ENCODE data around the gene TSKS.

The TSKS gene

DNA sequence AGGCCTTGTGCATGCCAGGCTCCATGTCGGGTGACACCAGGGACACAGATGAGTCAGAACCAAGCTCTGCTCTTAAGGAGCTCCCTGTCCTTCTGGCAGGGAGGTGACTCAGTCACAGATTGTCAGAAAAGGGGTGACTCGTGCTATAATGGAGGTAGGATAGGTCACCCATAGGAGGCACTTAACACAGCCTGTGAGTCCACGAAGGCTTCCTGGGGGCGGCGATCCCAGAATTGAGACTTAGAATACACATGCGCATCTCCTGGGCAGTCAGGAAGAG lies 30.4 kb upstream of the TSKS start:
- DNase-seq: no peak

DNA sequence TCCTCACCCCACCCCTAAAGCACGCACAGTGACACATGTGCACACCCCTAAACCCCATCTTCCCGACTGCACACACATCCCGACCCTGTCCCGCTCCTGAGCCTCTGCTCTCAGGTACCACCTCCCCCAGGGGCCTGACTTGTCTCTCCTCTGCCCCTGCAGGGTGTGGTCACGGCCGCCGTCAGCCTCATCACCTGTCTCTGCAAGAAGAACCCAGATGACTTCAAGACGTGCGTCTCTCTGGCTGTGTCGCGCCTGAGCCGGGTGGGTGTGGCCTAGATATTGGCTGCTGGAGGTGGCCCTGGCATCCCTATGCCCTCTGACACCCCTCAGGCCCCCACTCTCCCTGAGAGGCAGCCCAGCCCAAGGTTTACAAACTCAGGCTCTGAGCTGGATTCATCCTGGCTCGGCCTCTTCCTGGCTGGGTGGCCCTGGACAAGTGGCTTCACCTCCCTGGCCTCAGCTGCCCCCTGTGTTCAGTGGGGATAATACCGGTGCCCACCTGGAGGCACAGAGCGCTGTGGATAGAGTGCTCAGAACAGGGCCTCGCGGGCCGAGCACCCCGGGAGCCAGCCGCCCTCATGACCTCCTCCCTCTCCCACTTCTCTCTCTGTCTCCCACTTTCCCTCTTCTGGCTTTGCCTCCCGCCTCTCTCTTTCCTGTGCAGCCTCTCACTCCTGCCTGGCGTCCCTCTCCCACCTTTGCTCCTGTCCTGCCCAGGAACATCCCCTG lies 29.9 kb upstream of the TSKS start:
- DNase-seq: no peak

DNA sequence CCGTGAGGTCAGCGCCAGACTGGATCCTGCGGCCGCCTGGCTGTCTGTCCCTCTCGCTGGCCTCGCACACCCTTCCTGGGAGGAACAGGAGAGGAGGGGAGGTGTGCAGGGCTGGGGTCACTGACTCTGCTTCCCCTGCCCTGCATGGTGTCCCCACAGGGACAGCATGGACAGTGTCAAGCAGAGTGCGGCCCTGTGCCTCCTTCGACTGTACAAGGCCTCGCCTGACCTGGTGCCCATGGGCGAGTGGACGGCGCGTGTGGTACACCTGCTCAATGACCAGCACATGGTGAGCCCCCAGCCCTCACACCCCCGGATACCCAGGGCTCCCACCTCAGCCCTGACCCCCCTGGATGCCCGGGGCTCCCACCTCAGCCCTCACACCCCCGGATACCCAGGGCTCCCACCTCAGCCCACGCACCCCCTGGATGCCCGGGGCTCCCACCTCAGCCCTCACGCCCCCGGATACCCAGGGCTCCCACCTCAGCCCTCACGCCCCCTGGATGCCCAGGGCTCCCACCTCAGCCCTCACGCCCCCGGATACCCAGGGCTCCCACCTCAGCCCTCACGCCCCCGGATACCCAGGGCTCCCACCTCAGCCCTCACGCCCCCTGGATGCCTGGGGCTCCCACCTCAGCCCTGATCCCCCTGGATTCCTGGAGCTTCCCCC lies 28.8 kb upstream of the TSKS start:
- no peak for DNase-seq

DNA sequence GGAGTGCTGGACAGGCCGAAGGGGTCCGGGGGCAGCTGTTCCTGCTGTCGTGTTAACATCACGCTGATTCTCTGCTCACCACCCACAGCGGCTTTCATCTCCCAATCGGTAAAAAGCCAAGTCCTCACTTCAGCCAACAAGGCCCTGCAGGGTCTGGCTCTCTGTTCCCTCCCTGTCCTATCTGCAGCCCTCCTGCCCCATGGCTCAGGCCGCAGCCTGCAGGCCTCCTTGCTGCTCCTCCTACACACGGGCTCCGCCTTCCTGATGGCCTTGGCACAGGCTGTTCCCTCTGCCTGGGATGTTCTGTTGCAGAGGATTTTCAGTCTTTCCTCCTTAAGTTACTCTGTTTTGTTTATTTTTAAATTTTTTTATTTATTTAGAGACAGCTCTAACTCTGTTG lies 27.8 kb upstream of the TSKS start:
- peak in 7 of 58 donors; percentile 6 to 51 (median 14) for DNase-seq

DNA sequence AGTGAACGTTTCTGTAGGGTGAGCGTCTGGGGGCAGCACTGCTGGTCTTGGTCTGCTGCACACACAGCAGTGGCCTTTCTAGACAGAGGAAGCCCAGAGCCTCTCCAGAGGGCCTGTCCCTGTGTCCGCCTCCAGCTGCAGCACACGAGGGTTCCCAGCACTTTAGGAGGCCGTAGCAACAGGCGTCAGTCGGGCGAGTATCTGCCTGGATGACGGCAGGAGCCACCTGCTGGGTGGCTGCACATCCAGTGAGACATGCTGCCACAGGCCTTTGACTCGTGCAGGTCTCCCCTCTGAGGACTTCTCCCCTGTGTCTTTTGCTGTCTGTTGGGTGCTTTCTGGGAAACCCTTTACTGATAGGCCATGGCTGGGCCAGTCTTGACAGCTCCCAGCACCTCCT lies 25.8 kb upstream of the TSKS start:
- no peak for DNase-seq

DNA sequence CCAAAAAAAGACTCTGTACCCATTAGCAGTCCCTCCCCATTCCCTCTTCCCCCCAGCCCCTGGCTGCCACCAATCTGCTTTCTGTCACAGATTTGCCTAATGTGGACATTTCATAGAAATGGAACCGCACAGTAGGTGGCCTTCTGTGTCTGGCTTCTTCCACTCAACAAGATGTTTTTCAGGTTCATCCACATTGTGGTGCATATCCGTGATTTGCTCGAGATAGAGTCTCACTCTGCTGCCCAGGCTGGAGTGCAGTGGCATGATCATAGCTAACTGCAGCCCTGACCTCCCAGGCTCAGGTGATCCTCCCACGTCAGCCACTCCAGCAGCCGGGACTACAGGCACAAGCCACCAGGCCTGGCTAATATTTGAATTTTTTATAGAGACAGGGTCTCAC lies 24.6 kb upstream of the TSKS start:
- DNase-seq: no peak

DNA sequence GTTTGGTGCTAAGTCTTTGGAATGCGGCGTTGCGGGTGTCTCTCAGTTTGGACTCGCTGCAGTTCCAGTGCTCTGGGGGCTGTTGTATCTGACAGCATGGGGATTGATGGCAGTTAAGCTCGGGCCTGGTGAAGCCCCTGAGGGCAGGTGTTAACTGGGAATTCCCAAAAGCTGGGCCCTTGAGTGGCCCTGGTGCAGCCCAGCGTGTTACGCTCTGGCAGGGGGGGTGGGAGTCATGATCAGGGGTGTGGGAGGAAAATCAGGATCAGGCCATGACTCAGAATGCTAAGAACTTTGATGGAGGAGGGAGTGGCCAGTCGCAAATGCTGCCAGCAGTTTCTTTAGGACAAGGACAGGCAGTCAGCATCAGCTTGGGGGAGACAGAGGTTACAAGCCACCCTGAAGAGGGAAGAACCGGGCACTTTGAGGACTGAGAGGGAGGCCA lies 23.3 kb upstream of the TSKS start:
- DNase-seq: no peak

DNA sequence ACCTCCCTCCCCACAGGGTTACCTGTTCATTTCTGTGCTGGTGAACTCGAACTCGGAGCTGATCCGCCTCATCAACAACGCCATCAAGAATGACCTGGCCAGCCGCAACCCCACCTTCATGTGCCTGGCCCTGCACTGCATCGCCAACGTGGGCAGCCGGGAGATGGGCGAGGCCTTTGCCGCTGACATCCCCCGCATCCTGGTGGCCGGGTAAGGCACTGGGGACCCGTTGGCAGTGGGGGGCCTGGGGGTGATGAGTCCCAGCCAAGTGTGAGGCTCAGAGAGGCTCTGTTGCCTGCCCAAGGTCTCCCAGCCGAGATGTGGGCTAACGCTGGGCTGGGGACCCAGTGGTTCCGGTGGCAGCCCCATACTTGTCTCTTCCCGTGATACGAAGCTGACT lies 19.4 kb upstream of the TSKS start:
- DNase-seq: no peak

DNA sequence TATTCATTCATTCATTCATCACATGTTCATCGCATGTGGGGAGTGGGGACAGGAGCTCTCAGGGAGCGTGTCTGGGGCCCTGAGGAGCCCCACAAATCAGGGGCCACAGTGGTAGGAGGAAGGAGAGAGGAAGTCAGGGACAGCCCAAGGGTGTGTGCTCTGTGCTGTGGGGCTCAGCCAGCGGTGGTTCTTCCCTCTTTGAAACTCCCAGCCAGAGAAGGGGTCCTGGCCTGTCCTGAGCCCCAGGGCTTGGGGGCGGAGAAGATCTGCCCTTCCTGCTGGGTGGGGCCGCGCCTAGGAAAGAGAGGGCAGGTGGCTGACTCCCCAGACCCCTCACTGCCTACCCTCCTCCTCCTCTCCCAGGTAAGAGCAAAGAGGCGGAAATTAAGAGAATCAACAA lies 18.3 kb upstream of the TSKS start:
- DNase-seq: no peak

DNA sequence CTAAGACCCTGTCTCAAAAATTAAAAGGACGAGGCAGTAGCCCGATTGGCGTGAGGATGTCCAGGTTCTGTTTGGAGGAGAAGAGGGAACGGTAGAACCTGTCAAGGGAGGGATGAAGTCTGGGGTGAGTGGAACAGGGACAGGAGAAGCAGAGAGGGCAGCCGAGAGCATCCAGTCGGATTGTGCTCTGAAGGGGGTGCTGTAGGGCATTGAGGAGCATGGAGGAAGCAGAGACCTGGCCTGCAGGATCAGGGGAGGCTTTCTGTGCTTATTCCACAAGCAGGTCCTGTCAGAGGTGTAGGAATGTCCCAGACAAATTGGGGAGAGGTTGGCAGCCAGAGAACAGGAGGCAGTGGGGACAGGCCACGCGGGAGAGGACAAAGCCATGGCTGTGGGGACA lies 17.8 kb upstream of the TSKS start:
- no peak for DNase-seq

DNA sequence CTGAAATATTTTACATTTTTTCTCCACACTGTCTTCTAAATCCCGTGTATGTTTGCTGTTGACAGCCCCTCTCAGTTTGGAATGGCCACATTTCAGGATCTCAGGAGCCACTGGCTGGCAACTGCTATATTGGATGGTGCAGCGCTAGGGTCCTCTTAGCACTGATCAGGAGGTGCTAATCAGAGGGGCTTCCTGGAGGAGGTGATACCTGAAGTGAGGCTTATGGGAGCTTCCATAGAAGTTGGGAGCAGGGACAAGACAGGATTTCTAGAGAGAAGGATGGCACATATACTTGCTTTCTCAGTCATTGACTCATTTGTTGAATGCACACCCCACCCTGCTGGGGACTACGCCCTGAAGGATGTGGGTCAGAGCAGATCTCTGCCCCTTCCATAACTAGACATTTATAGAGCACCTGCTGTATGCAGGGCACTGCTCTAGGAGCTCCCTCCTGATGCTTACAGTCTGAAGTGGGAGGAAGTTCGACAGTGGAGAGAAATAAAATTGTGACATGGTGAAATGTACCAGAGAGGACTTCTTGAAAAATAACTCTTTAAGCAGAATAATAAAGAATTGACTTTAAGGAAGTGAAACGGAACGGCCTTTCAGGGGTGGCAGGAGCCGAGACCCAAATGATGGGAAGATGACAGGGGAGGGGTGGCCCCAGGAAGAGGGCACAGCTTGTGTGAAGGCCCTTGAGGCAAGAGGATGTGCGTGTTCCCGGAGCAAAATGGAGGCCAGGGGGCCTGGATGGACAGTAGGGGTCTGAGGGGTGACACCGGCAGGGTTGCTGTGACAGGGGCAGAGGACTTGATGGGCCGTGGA lies 16.8 kb upstream of the TSKS start:
- no peak for DNase-seq

DNA sequence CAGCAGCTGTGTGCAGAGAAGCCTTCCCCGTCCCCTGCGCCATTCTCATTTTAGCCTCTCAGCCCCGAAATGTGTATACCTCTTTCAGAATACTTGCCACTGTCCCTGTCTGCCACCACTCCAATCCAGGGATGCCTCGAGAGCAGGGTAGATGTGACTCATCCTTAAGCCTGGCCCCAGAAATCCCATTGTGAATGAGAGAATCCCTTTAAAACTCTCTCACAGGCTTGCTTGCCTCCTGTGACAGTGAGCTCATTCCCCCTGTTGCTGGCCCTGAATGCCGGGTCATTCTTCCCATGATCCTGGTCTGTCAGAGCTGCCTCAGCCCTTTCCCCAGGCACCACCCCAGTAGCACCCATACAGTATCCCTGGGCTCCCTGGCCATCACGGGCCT lies 13.3 kb upstream of the TSKS start:
- no peak for DNase-seq

DNA sequence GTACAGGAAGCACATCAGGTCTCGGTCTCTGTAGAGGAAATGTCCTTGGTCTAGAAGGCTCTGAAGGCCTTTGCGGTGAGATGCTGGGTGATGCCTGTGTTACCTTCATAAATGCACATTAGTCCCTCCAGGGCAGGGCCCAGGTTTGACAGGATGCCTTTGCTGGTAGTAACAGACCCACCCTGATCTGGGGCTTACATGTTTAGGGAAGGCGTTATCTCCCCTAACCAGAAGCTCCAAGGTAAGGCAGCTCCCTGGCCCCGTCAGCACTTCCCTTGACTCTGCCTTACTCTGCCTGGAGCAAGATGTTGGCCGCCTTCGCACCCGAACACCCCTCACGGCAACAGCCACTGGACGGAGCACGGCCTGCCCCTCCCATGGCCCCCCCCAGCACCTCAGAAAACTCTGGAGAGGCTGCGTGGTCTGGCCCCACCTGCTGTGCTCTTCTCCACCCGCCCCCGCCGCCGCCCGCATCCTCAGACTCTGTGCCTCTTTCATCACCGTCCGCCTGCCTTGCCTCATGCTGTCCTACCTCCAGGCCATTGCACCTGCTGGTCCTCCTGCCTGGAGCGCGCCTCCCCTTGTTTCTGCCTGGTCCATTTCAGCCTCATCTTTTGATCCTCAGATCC lies 12.8 kb upstream of the TSKS start:
- DNase-seq: peak in 1 of 58 donors; percentile 9

DNA sequence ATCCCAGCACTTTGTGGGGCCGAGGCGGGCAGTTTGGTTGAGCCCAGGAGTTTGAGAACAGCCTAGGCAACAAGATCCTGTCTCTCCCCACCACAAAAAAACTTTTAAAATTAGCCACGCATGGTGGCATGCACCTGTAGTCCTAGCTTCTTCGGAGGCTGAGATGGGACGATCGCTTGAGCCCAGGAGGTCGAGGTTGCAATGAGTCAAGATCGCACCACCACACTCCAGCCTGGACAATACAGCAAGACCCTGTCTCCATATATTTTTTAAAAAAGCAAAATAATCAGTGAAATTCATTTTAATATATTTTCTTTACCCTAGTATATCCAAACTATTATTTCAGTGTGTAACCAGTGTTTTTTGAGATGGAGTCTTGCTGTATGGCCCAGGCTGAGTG lies 11.9 kb upstream of the TSKS start:
- DNase-seq: no peak

DNA sequence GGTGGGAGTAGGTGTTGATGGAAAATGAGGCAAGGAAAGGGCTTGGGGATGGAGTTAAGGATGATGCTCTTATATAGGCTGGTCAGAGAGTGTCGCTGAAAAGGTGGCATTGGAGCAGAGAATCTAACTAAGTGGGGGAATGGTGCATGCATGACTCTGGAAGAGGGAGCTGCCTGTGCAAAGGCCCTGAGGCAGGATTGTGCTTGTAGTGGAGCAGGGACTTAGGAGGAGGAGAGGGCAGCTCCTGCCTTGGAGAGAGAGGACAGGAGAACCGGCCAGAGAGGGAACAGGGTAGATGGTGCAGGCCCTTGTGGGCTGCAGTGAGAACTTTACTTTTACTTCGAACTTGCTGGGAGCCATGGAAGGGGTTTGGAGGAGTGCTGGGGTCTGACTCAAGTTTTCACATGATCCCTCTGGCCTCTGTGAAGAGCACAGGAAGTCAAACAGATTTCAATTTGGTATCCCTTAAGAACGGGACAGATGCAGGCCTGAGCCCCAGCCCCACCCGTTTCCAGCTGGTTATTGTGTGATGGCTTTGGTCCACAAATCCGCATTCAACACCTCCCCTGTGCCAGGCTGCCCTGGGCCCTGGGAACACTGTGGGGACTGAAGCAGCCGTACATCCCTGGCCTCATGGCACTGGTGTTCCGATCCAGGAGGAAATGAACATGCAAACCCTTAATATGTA lies 10.7 kb upstream of the TSKS start:
- peak in 6 of 58 donors; percentile 9 to 25 (median 18) for DNase-seq

DNA sequence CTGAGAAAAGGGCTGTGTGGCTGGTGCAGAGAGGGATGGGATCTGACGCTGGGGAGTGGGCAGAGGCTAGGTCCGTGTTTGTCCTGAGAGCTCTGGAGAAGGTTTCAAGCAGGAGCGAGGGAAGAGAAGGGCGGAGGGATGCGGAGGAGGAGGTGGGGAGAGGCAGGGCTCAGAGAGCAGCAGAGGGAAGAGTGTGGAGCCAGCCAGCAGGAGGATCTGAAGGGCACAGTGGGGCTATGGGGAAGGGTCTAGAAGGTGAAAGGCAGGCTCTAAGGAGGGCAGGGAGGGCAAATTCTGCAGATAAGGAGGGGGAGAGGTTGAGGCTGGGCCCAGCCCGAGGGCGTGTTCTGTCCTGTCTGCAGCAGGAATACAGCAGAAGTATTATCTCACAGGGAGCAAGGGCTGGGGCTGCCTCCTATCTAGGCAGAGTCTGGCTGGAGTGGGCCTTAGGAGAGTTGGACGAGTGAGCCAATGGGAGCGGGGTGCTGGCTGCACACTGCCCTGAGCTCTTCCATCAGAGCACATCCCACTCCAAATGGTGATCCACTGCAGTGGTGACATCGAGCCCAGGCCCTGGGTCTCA lies 9.8 kb upstream of the TSKS start:
- no peak for DNase-seq

DNA sequence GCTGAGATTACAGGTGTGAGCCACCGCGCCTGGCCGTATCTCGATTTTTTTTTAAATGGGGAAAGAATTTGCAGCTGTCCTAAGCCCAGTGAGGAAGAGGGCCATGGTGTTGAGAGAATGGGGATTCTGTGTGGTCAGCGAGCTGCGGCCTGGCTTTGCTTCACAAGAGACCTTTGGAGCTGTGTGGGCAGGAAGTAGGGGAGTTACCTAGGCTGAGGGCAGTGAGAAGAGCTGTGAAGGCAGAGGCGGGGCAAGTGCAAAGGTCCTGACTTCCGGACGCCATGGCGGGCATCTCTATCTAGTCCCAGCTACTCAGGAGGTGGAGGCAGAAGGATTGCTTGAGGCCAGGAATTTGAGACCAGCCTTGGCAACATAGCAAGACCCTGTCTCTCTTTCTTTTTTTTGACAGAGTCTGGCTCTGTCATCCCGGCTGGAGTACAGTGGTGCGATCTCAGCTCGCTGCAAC lies 8.6 kb upstream of the TSKS start:
- DNase-seq: no peak

DNA sequence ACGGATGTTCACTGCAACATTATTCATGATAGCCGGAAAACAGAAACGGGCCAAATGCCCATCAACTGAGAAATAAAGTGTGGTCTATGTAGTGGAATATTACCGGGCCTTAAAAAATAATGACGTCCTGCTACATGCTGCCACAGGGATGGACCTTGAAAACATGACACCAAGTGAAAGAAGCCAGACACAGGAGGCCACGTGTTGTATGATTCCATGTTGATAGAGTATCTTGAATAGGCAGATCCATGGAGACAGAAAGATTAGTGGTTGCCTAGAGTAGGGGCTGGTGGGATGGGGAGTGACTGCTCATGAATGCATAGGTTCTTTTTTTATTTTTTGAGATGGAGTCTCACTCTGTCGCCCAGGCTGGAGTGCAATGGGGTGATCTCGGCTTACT lies 7.4 kb upstream of the TSKS start:
- DNase-seq: no peak

DNA sequence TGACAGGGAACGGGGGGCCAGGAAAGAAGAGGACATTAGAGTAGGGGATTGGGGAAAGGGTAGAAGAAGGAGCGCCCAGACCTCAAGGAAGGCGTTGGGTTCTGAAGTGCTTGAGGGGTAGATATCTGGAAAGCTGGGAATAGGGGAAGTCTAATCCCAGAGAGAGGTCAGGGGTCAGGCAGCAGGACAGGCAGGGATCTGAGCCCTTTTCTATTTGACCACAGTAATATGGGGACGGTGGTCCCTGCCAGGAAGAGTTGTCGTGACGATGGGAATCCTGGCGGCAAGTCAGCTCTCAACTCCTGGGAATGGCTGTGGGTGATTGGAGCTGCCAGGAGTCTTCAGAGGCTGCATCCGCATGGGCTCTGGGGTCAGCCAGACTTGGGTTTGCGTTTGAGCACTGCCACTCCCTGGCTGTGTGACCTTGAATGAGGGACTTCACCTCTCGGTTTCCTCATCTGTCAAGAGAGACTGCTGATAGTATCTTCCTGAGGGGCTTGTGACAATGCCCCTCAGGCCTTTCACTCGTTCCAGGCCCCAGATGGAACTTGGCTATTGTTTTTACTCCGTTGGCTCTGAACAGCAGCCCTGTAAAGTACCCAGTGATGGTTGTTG lies 5.0 kb upstream of the TSKS start:
- DNase-seq: no peak

DNA sequence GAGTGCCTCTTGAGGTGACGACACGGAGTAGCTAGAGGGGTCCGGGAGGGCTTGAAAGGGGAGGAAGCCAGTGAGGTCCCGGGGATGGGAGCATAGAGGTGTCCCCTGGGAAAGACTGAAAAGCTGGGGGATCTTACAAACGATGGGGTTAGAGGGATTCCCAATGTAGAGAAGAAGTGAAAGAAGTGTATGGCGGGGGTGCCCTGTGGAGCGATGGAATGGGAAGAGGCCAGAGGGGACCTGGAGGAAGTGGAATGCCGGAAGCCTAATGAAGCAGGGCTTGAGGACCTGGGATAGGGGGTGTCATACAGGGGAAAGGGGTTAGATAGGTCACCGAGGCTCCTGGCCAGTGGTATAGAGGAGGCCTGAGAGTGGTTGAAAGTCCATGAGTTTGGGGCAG lies 4.3 kb upstream of the TSKS start:
- DNase-seq: peak in 1 of 58 donors; percentile 51

DNA sequence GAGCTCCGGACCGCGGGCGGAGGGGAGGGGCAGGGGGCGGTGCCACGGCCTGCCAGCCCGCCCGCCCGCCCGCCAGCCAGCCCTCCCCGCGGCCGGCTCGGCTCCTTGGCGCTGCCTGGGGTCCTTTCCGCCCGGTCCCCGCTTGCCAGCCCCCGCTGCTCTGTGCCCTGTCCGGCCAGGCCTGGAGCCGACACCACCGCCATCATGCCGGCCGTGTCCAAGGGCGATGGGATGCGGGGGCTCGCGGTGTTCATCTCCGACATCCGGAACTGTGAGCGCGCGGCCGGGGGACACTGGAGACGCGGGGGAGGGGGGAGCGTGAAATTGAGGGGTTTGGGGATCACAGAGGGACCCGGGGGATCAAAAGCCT lies 3.8 kb upstream of the TSKS start, which contains the start of gene AP2A1:
Gene AP2A1, plus strand, starts transcription at position 72 of the 370 bp plus-strand sequence. Its CDS starts 133 bp downstream, at position 205.
- DNase-seq: no peak

Data from anterior cingulate cortex (tissue), 58 donors.